ENCODE measurements around the gene ADO. TPM values are rescaled to one million over a fixed set of nuclear protein-coding genes. Genes with fewer than 3 reads are reported as not detected.
"Not testable (repeated sequence)": the region's sequence is repeated elsewhere in the genome, so short reads cannot be mapped to it uniquely, and the experiment has no call there.

ADO gene
- total and polyA plus RNA-seq, 9 of the 15 experiments (the other 6 are each of a cell fraction or from before 2014, with no cell fraction given) = 3.0 to 20.0 (median 16.1) TPM

DNA sequence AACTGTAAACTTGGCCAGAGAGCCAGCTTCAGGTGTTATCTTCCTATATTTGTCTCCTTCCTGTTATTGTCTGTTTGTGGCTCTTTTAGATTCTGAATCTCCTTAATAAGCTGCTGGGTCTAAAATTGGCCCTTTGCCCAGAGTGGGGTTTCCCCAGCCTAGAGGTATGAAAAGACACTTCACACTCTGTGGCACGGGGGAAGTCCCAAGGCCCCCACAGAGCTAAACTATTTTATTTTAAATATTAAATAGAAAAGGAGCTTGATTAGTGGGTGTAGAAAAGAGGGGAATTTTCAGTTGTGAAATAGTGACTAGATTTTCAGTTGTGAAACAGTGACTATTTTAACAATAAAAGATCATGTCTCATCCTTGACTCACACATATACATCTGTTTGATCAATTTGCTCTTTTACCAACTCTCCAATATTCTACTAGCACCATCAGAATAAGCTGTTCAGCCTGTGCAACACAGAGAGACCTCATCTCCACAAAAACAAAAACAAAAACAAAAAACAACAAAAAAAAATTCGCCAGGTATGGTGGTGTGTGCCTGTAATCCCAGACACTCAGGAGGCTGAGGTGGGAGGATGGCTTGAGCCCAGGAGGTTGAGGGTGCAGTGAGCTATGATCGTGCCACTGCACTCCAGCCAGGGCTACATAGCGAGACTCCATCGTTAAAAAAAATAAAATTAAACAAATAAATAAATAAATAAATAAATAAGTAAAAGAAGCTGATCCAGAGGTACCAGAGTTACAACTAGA lies 24.9 kb upstream of the ADO start:
- Histone ChIP-seq H3K27me3 (ENCODE audit: control insufficient read depth in 2 of 2, insufficient read depth in 2 of 2, low read length in 2 of 2) (no peaks in the 10 kb centered on the region; a peak in 1 of 5 replicates), H4K20me1 (replicated peaks; ENCODE audit: control insufficient read depth, insufficient read depth, low read length) (no peaks in the 10 kb centered on the region), H3K79me2 (ENCODE audit: control insufficient read depth, insufficient read depth, low read length) (no peaks in the 10 kb centered on the region), H3K9me3 (replicated peaks; ENCODE audit: control insufficient read depth, insufficient read depth, low read depth, low read length) (no peaks in the 10 kb centered on the region), H3K4me1 (replicated peaks in 1 of 2; ENCODE audit: control insufficient read depth in 2 of 2, insufficient read depth in 2 of 2, low read length in 2 of 2) (no peaks in the 10 kb centered on the region), H3K4me3 (no peak overlapping the region), H3K36me3 (ENCODE audit: control insufficient read depth, insufficient read depth, low read length) (no peaks in the 10 kb centered on the region), H3K27ac (ENCODE audit: extremely low read depth, low read depth, low read length) (no peak overlapping the region), H3K4me2 (ENCODE audit: insufficient read depth, low read length) (no peak overlapping the region), H3K9me1 (ENCODE audit: control insufficient read depth, insufficient read depth, low read length) (no peaks in the 10 kb centered on the region), H2AFZ (ENCODE audit: low read depth, low read length) (no peak overlapping the region), H3K9ac (ENCODE audit: insufficient read depth in 1 of 2, low read depth in 2 of 2, low read length in 2 of 2) (no peak overlapping the region)
- ATAC-seq = no peak
- ChIA-PET POLR2A (interaction anchor here (0.5 to 1.0 kb wide), 4 partner anchors 11 to 37 kb away, joined by 3 read pairs; partner anchors contain the start of gene ADO), CTCF (ENCODE audit: low intra/inter-chr PET ratio) (no interaction called here)
- DNase-seq (ENCODE audit: extremely low read depth in 1 of 4, low spot score in 3 of 4) = no peak
- FAIRE-seq = no peak
- 1% methylated on average over 5 of the region's 5 CpGs for WGBS (ENCODE audit: insufficient coverage, low coverage, missing lambda C conversion rate)
- in situ Hi-C loops (cut with MboI) (no loop called here), intact Hi-C loops (cut with micrococcal nuclease) (no loop called here)
- TF ChIP-seq NFIC (IDR thresholded peaks at IDR 0.05) (peak; percentile 24; the same call in 1 of the 2 replicates), MCM3 (IDR thresholded peaks at IDR 0.05) (no peak)
- BruUV-seq (replicated peaks) = no TSS peak

DNA sequence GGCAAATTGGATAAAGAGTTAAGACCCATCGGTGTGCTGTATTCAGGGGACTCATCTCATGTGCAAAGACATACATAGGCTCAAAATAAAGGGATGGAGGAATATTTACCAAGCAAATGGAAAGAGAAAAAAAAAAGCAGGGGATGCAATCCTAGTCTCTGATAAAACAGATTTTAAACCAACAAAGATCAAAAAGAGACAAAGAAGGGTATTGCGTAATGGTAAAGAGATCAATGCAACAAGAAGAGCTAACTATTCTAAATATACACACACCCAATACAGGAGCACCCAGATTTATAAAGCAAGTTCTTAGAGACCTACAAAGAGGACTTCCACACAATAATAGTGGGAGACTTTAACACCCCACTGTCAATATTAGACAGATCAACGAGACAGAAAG lies 20.0 kb upstream of the ADO start:
- 18% methylated on average over 3 of the region's 3 CpGs for WGBS (ENCODE audit: insufficient coverage, low coverage, missing lambda C conversion rate)
- BruUV-seq (replicated peaks); H3K9me3 ChIP-seq (replicated peaks; ENCODE audit: control insufficient read depth, insufficient read depth, low read depth, low read length); ATAC-seq; CTCF ChIA-PET (ENCODE audit: low intra/inter-chr PET ratio); H4K20me1 ChIP-seq (replicated peaks; ENCODE audit: control insufficient read depth, insufficient read depth, low read length); H3K4me2 ChIP-seq (ENCODE audit: insufficient read depth, low read length); in situ Hi-C loops (cut with MboI); FAIRE-seq; H3K4me1 ChIP-seq (replicated peaks in 1 of 2; ENCODE audit: control insufficient read depth in 2 of 2, insufficient read depth in 2 of 2, low read length in 2 of 2); H3K27me3 ChIP-seq (ENCODE audit: control insufficient read depth in 2 of 2, insufficient read depth in 2 of 2, low read length in 2 of 2); H3K4me3 ChIP-seq; H2AFZ ChIP-seq (ENCODE audit: low read depth, low read length); intact Hi-C loops (cut with micrococcal nuclease); DNase-seq (ENCODE audit: extremely low read depth in 1 of 4, low spot score in 3 of 4); H3K9me1 ChIP-seq (ENCODE audit: control insufficient read depth, insufficient read depth, low read length); H3K27ac ChIP-seq (ENCODE audit: extremely low read depth, low read depth, low read length); H3K36me3 ChIP-seq (ENCODE audit: control insufficient read depth, insufficient read depth, low read length); H3K79me2 ChIP-seq (ENCODE audit: control insufficient read depth, insufficient read depth, low read length); H3K9ac ChIP-seq (ENCODE audit: insufficient read depth in 1 of 2, low read depth in 2 of 2, low read length in 2 of 2); TF ChIP-seq CEBPG (CRISPR knock-in tag; IDR thresholded peaks at IDR 0.05): not testable (repeated sequence)
- TF ChIP-seq, protein P1, sequence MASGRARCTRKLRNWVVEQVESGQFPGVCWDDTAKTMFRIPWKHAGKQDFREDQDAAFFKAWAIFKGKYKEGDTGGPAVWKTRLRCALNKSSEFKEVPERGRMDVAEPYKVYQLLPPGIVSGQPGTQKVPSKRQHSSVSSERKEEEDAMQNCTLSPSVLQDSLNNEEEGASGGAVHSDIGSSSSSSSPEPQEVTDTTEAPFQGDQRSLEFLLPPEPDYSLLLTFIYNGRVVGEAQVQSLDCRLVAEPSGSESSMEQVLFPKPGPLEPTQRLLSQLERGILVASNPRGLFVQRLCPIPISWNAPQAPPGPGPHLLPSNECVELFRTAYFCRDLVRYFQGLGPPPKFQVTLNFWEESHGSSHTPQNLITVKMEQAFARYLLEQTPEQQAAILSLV (tag; IDR thresholded peaks at IDR 0.05) = peak; percentile 15; the same call in 1 of the 2 replicates
- peak; percentile 87 for TF ChIP-seq CEBPB (tag; IDR thresholded peaks at IDR 0.05)
- peak; percentile 50 to 89; a peak in 3 of 4 replicates for TF ChIP-seq CEBPG (tag; conservative IDR thresholded peaks at IDR 0.05 in 1 of 2, IDR thresholded peaks at IDR 0.05 in 1 of 2)
- POLR2A ChIA-PET = interaction anchor here (0.7 to 1.2 kb wide), 2 partner anchors 12 to 65 kb away, joined by 3 to 4 read pairs; no protein-coding TSS in a partner anchor

Data from K562 (cell line).